GM18498 (cell line): ENCODE measurements around the gene NONO.
"Not testable (repeated sequence)": the region's sequence is repeated elsewhere in the genome, so short reads cannot be mapped to it uniquely, and the experiment has no call there.

ENCODE experiments used
- ATAC-seq: cut with Tn5 transposase; IDR thresholded peaks from one replicate; pipeline ENCODE4 v1.9.1; 2021; ENCODE audit warnings: mild to moderate bottlenecking, moderate library complexity; ENCODE audit not compliant: unreplicated experiment

The NONO gene

DNA sequence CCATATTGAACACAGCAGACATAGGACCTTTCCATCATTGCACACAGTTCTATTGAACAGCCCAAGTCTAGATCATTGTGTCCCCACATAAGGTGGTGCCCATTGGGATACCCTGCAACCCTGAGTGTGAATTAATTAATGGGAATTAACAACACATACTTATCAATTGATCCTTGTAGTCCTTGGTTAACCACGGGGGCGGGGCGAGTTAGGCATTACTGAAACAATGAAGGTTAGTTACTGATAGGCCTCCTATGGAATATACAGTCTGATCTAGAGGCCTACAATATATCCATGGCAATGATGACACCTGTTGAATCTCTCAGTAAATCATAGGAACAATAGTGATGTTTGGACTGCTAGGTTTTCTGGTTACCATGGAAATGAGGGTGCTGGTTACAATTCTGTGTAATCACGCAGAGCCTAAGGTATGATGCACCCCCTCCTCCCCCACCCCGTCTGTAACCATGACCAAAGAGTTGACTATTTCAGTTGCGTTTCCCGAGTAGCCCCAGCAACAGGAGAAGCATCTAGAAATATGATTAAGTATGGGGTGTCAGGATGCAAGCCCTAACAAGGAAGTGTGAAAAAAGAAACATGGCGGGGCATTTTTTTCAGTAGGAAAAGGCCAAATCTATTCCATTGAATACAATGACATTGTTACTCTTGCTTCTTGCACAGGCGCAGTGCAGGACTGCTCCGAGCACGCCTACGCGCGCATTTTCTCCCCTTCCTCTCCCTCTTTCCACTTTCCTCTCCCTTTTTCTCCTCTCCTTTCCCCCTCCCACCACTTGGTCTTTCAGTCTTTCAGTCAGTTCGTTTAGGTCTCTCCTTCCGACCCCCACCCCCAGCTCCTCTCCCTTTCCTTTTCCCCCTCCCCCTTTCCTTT, 677 bp upstream of the NONO start:
- ATAC-seq: peak; percentile 36

- no peak for ATAC-seq
Observed at GRCh38 chrX:71285929-71286328, 2.5 kb downstream of the NONO start.

DNA sequence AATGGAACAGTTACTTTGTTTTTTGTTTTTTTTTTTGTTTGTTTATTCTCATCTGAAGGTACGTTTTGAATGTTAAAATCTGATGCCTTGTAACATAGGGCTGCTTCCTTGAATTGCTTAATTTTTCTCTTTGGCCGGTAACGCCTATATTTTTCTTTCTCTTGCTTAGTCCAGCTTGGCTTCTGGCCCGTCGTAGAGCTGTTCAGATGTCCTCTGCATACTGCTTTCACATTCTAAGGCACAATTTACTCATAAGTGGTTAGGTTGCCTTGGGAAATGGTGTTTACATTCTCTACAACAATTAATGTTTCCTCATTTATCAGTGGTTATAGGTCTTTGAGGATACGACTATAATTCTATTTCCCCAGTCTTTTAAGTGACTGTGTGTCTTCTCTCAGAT, 7.9 kb downstream of the NONO start:
- no peak for ATAC-seq

DNA sequence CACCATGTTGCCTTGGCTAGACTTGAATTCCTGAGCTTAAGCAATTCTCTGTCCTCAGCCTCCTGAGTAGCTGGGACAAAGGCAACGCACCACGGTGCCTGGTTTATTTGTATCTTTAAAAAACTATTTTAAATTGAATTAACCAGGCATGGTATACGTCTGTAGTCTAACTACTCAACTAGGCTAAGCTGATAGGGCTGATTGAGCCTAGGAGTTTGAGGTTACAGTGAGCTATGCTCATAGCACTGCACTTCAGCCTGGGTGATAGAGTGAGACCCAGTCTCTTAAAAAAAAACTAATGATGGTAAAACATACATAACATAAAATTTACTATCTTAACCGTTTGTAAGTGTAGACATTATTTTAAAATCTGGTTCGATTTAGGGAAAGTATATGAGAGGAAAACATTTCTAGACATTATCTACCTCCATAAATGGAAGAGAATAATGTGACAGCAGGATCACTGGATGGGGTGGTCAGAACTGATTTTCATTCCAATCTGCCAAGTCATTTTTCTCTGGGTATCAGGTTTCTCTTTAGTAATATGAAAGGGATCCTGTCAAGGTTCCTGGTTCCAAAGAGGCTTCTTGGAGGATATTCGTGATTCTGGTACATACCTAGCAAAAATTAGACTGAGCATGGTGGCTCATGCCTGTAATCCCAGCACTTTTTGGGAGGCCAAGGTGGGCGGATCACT, 9.4 kb downstream of the NONO start:
- no peak for ATAC-seq

GRCh38 chrX:71296806-71297205, 13.4 kb downstream of the NONO start:
- no peak for ATAC-seq

GRCh38 chrX:71298119-71298518, 14.7 kb downstream of the NONO start:
- ATAC-seq: no peak

GRCh38 chrX:71300064-71300463, 16.6 kb downstream of the NONO start:
- ATAC-seq: not testable (repeated sequence)

GRCh38 chrX:71300495-71300894, 17.1 kb downstream of the NONO start:
- ATAC-seq: not testable (repeated sequence)

DNA sequence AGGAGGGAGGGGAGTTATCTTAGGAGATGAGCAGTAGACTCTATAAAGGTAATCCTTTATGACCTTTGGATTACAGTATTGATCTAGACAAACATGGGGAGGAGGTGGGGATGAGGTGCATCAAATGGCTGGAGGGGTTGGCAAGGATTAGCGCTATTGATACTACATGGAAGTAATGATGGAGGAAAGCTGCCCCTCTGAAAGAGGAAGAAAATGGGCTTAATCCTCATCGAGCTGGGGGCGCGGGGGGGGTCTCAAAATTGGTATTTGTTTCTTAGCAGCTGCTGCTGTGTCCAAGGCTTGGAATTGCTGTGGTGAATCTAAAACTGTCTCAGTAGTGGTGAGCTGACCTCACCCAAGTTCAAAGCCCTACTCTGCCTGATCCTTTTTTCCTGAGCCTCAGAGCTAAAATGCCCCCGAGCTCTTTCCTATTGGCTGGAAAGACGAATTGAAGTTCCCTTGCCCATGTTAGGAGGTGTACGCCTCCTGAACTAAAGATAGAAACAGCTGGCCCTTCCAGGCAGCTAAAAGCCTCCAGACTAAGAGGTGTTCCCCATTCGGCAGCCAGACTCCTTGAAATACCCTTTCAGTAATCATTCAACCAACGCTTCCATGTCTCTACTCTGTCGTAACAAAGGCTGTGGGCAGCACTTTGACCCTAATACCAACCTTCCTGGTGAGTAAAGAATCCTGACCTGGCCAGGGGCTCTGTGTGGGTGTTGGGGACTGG, 17.9 kb downstream of the NONO start, which contains the start of gene ITGB1BP2:
Gene ITGB1BP2 (plus strand): TSS at position 556 of the 730 bp plus-strand sequence. CDS start 57 bp downstream, at position 613.
- ATAC-seq: no peak

GRCh38 chrX:71302461-71303213, 19.2 kb downstream of the NONO start:
- no peak for ATAC-seq

- ATAC-seq: no peak
Observed at GRCh38 chrX:71304561-71304960, 21.1 kb downstream of the NONO start.

DNA sequence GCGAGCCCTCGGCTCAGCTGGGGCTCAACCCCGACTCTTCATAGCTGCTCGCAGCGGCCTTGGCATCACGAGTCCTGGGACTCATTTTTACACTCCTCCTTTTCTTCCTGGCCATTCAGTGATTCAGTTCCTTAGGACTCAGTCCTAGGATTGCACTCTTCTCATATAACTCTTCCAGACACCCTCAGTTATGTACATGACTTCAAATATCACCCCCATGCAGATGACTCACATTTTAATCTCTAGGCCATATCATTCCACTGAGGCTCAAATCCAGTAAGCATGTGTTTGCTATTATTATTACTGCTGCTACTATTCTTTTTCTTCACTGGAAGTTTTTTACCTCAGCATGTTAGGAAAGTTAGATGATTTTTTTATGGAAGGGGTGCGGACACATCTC, 32.5 kb downstream of the NONO start:
- no peak for ATAC-seq

DNA sequence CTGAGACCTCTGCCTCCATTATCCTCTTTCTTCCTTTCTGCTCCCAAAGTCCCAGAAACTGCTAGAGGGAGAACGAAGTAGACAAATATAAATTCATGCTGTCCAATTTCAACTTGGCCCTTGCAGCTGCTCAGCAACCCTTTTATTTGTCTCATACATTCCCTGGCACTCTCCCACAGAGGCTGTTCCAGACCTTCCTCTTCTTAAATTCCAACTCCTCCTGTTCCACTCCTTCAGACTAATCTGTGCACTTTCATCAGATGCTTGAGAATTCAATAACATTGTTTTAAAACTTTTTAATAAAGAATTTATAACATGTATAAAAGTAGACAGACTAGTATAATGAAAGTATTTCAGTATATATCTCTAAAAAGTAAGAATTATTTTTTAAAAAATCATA, 33.5 kb downstream of the NONO start:
- ATAC-seq: not testable (repeated sequence)

DNA sequence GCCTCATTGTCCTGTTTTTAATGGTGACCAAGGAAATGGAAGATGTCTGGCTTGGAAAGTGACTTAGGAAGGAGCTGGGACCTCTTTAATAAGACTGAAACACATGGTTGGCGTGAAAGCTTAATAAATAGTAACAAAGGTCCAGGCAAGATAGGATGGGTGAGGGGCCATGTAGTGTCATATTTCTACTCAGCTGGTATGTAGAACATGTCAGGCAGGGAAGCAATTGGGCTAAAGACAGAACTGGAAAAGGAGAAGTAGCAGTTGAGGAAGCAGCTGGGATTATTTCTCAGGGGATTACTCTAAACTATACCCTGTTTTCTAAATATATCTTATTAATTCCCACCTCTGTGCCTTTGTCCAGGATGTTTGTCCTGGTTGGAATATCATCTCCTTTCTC, 36.7 kb downstream of the NONO start:
- ATAC-seq: no peak

DNA sequence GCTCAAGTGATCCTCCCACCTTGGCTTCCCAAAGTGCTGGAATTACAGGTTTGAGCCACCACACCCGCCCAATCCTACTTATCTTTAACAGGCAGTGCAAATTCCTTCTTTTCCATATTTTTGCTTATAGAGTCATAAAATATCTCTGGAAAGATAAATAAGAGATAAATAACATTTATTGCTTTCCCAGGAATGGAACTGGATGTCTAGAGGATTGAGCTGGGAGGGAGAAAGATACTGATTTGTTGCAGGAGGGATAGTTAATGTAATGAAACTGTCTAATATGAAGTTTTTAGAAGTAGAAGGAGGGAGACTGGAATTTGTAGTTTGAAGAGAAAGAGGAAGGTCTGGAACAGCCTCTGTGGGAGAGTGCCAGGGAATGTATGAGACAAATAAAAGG, 38.3 kb downstream of the NONO start:
- ATAC-seq: no peak

GRCh38 chrX:71324452-71324851, 41.0 kb downstream of the NONO start:
- not testable (repeated sequence) for ATAC-seq

GRCh38 chrX:71326394-71326793, 43.0 kb downstream of the NONO start:
- ATAC-seq: no peak

DNA sequence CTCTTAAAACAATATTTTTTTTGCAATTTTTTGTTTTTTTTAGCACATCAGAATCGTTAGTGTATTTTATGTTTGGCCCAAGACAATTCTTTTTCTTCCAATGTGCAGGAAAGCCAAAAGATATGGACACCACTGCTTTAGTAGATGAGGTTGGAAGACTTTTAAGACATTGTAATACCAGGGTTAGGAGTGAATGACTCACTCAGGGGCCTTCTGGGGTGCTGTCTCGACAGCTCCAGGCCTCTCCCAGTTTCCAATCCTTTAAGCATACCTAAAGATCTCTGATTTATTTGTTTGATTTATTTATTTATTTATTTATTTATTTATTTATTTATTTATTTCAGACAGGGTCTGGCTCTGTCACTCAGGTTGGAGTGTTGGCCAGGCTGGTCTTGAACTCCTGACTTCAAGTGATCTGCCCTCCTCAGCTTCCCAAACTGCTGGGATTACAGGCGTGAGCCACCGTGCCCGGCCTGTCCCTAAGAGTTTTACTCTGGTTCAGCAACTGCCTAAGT, 65.8 kb downstream of the NONO start:
- ATAC-seq: not testable (repeated sequence)

DNA sequence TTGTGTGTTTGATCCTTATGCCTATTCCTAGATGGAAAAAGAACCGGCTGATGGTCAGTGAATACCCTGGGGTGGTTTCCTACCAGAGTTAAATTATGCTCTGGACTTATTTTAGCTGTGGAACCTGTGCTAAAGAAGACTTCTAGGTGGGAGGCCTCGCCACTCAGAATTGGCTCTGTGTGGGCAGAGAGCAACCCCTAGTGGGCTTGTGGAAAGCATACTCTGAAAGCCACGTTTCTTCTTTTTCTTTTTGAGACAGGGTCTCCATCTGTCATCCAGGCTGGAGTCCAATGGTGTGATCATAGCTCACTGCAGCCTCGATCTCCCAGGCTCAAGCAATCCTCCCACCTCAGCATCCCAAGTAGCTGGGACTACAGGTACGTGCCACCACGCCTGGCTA, 66.4 kb downstream of the NONO start:
- ATAC-seq: not testable (repeated sequence)
